Neural cell (in vitro differentiated cells): Measurements from ENCODE around the gene MYO10. TPM values are rescaled to one million over a fixed set of nuclear protein-coding genes. Genes with fewer than 3 reads are reported as not detected.
A peak's percentile ranks its signal among the peaks of the same experiment; 100 is the strongest.

ENCODE experiments used
- H2AFZ ChIP-seq: fragments of 200-600, 300-800 bp; sonication (generic), shearing (Covaris generic); 2 replicates; pipeline ENCODE4 v1.6.0; 2014; ENCODE audit warnings: low read depth, mild to moderate bottlenecking, antibody characterized with exemption, low read length, moderate library complexity
- H3F3A ChIP-seq: fragments of 200-600 bp; shearing (Covaris generic); 2 replicates; pipeline ENCODE4 v1.6.1; 2016; ENCODE audit warnings: mild to moderate bottlenecking, moderate library complexity, mixed read lengths, antibody characterized with exemption, low read length; ENCODE audit not compliant: insufficient read depth, poor library complexity, severe bottlenecking
- H3K27ac ChIP-seq: fragments of 200-600, 300-800 bp; sonication (generic), shearing (Covaris generic); 2 replicates; pipeline ENCODE4 v1.5.1; 2014; ENCODE audit warnings: mild to moderate bottlenecking, low read length, moderate library complexity
- H3K27me3 ChIP-seq: fragments of 300-800, 200-600 bp; sonication (generic), shearing (Covaris generic); 2 replicates; pipeline ENCODE4 v1.6.0; 2014; ENCODE audit warnings: mild to moderate bottlenecking, low read depth, low read length, moderate library complexity; ENCODE audit not compliant: insufficient read depth
- H3K36me3 ChIP-seq: fragments of 300-800, 200-600 bp; sonication (generic), shearing (Covaris generic); 2 replicates; pipeline ENCODE4 v1.5.1; 2014; ENCODE audit warnings: mild to moderate bottlenecking, antibody characterized with exemption, low read length, moderate library complexity; ENCODE audit not compliant: insufficient read depth
- H3K4me2 ChIP-seq: fragments of 300-800, 200-600 bp; sonication (generic), shearing (Covaris generic); 2 replicates; pipeline ENCODE4 v1.6.0; 2014; ENCODE audit warnings: mild to moderate bottlenecking, low read length
- H3K4me3 ChIP-seq: fragments of 300-800, 200-600 bp; sonication (generic), shearing (Covaris generic); 2 replicates; pipeline ENCODE4 v1.5.1; 2014; ENCODE audit warnings: mild to moderate bottlenecking, low read length, moderate library complexity
- H3K79me2 ChIP-seq: fragments of 200-600 bp; shearing (Covaris generic); replicated peaks from 2 replicates; pipeline ENCODE4 v1.6.0; 2014; ENCODE audit warnings: mild to moderate bottlenecking, low read length, moderate library complexity; ENCODE audit not compliant: insufficient read depth
- H3K9ac ChIP-seq: fragments of 300-800, 200-600 bp; sonication (generic), shearing (Covaris generic); 2 replicates; pipeline ENCODE4 v1.6.1; 2016; ENCODE audit warnings: mild to moderate bottlenecking, low read length, mixed read lengths
- H3K9me2 ChIP-seq: fragments of 200-600 bp; shearing (Covaris generic); 2 replicates; pipeline ENCODE4 v1.6.1; 2016; ENCODE audit warnings: mild to moderate bottlenecking, low read length, mixed read lengths; ENCODE audit not compliant: insufficient read depth
- H3K9me3 ChIP-seq: fragments of 200-600, 300-800 bp; sonication (generic), shearing (Covaris generic); 2 replicates; pipeline ENCODE4 v1.6.1; 2016; ENCODE audit warnings: mild to moderate bottlenecking, mixed run types, low read length, moderate library complexity, mixed read lengths
- H4K20me1 ChIP-seq: fragments of 200-600 bp; shearing (Covaris generic); 2 replicates; pipeline ENCODE4 v1.6.1; 2016; ENCODE audit warnings: mild to moderate bottlenecking, mixed run types; ENCODE audit not compliant: insufficient read depth
- EP300 ChIP-seq: fragments of 450-650 bp; conservative IDR thresholded peaks from 2 replicates; pipeline ENCODE4 v1.6.1; 2014; ENCODE audit warnings: antibody characterized with exemption, mild to moderate bottlenecking, moderate library complexity; ENCODE audit not compliant: poor library complexity, severe bottlenecking
- EZH2 ChIP-seq: fragments of 200-600, 300-800 bp; shearing (Covaris generic), sonication (generic); IDR thresholded peaks from 2 replicates; pipeline ENCODE4 v1.6.1; 2014; ENCODE audit warnings: antibody characterized with exemption, low read length, borderline replicate concordance, mild to moderate bottlenecking; ENCODE audit not compliant: insufficient read depth, poor library complexity, severe bottlenecking
- MXI1 ChIP-seq: fragments of 450-650 bp; conservative IDR thresholded peaks from 2 replicates; pipeline ENCODE4 v1.6.1; 2014; ENCODE audit warnings: antibody characterized with exemption, mild to moderate bottlenecking; ENCODE audit not compliant: poor library complexity, severe bottlenecking
- POLR2AphosphoS5 ChIP-seq: IDR thresholded peaks from 2 replicates; pipeline ENCODE4 v1.6.1; 2012
- RAD21 ChIP-seq: fragments of 450-650 bp; conservative IDR thresholded peaks from 2 replicates; pipeline ENCODE4 v1.6.1; 2014; ENCODE audit warnings: antibody characterized with exemption, mild to moderate bottlenecking, moderate library complexity
- SMC3 ChIP-seq: fragments of 450-650 bp; conservative IDR thresholded peaks from 2 replicates; pipeline ENCODE4 v1.6.1; 2014; ENCODE audit warnings: antibody characterized with exemption, mild to moderate bottlenecking, moderate library complexity; ENCODE audit not compliant: poor library complexity
- TAF1 ChIP-seq: IDR thresholded peaks from 2 replicates; pipeline ENCODE4 v1.6.1; 2012; ENCODE audit warnings: low read depth
- polyA plus RNA-seq: library from polyadenylated mRNA; depleted of rRNA; stranded (reverse); fragments of >200 nt; gene quantifications from 2 replicates; pipeline ENCODE4 v1.2.3, GENCODE V29; 2014
- TF ChIP-seq, protein P1 (sequence below): fragments of 450-650 bp; IDR thresholded peaks from 2 replicates; pipeline ENCODE4 v1.5.1; 2014; ENCODE audit warnings: antibody characterized with exemption, mild to moderate bottlenecking, moderate library complexity; ENCODE audit not compliant: poor library complexity, severe bottlenecking
- TF ChIP-seq, protein P2 (sequence below): IDR thresholded peaks from 2 replicates; pipeline ENCODE4 v1.6.1; 2012; ENCODE audit warnings: borderline replicate concordance

The MYO10 gene
- polyA plus RNA-seq, 1 donor from 2014 or later: 3.2 TPM

- no peaks in the 10 kb centered on the region for H3K9me2 ChIP-seq
- no peak overlapping the region for H3K27ac ChIP-seq
- H3F3A ChIP-seq: peaks cover 3% of the 10 kb centered on the region
- no peaks in the 10 kb centered on the region for H3K79me2 ChIP-seq
- no peak overlapping the region for H3K4me3 ChIP-seq
- no peak overlapping the region for H3K4me2 ChIP-seq
- H3K9me3 ChIP-seq: no peaks in the 10 kb centered on the region
- no peaks in the 10 kb centered on the region for H4K20me1 ChIP-seq
- no peak overlapping the region for H2AFZ ChIP-seq
- H3K27me3 ChIP-seq: no peaks in the 10 kb centered on the region
- H3K9ac ChIP-seq: no peak overlapping the region
- TF ChIP-seq, protein P1, sequence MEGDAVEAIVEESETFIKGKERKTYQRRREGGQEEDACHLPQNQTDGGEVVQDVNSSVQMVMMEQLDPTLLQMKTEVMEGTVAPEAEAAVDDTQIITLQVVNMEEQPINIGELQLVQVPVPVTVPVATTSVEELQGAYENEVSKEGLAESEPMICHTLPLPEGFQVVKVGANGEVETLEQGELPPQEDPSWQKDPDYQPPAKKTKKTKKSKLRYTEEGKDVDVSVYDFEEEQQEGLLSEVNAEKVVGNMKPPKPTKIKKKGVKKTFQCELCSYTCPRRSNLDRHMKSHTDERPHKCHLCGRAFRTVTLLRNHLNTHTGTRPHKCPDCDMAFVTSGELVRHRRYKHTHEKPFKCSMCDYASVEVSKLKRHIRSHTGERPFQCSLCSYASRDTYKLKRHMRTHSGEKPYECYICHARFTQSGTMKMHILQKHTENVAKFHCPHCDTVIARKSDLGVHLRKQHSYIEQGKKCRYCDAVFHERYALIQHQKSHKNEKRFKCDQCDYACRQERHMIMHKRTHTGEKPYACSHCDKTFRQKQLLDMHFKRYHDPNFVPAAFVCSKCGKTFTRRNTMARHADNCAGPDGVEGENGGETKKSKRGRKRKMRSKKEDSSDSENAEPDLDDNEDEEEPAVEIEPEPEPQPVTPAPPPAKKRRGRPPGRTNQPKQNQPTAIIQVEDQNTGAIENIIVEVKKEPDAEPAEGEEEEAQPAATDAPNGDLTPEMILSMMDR: no peak
- TF ChIP-seq EP300 (no peak), SMC3 (no peak), POLR2AphosphoS5 (no peak)
- H3K36me3 ChIP-seq: no peaks in the 10 kb centered on the region
These were observed 161.3 kb downstream of the MYO10 start for GRCh38 chr5:16774806-16775205.

GRCh38 chr5:16773991-16774390 is 162.1 kb downstream of the MYO10 start:
- Histone ChIP-seq H3K9me2 (no peaks in the 10 kb centered on the region), H3K27ac (no peak overlapping the region), H3K79me2 (no peaks in the 10 kb centered on the region), H2AFZ (no peak overlapping the region), H3K36me3 (no peaks in the 10 kb centered on the region), H3K9ac (no peak overlapping the region), H3K4me3 (peak overlapping the region; percentile 4), H3K27me3 (no peaks in the 10 kb centered on the region), H3K4me2 (no peak overlapping the region), H3F3A (peaks cover 3% of the 10 kb centered on the region), H3K9me3 (no peaks in the 10 kb centered on the region), H4K20me1 (no peaks in the 10 kb centered on the region)
- TF ChIP-seq RAD21: no peak

DNA sequence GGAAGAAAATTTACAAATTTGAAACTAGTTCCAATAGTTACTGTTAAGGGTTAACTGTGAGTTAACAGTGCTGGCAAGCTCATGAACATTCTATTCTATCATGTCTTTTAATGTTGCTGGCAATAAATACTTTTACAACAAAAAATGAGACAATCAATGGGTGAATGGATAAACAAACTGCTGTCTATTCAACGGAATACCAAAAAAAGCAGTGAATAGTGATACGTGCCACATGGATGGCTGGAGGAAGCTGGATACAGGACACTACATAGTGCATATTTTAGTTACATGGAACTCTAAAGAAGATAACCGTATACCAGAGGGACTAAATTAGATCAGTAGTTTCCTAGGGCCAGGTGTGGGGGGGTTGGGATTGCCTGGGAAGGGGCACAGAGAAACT is 163.5 kb downstream of the MYO10 start:
- Histone ChIP-seq H4K20me1 (no peaks in the 10 kb centered on the region), H3K9me3 (no peaks in the 10 kb centered on the region), H3K9me2 (no peaks in the 10 kb centered on the region), H3K4me3 (no peak overlapping the region), H3K27ac (no peak overlapping the region), H3K4me2 (no peak overlapping the region), H3K79me2 (no peaks in the 10 kb centered on the region), H3K9ac (no peak overlapping the region), H3F3A (peaks cover 3% of the 10 kb centered on the region), H3K27me3 (no peaks in the 10 kb centered on the region), H3K36me3 (no peaks in the 10 kb centered on the region), H2AFZ (no peak overlapping the region)
- TF ChIP-seq EZH2 (no peak), TAF1 (no peak), POLR2AphosphoS5 (no peak), MXI1 (no peak), SMC3 (no peak), EP300 (no peak)
- TF ChIP-seq, protein P2, sequence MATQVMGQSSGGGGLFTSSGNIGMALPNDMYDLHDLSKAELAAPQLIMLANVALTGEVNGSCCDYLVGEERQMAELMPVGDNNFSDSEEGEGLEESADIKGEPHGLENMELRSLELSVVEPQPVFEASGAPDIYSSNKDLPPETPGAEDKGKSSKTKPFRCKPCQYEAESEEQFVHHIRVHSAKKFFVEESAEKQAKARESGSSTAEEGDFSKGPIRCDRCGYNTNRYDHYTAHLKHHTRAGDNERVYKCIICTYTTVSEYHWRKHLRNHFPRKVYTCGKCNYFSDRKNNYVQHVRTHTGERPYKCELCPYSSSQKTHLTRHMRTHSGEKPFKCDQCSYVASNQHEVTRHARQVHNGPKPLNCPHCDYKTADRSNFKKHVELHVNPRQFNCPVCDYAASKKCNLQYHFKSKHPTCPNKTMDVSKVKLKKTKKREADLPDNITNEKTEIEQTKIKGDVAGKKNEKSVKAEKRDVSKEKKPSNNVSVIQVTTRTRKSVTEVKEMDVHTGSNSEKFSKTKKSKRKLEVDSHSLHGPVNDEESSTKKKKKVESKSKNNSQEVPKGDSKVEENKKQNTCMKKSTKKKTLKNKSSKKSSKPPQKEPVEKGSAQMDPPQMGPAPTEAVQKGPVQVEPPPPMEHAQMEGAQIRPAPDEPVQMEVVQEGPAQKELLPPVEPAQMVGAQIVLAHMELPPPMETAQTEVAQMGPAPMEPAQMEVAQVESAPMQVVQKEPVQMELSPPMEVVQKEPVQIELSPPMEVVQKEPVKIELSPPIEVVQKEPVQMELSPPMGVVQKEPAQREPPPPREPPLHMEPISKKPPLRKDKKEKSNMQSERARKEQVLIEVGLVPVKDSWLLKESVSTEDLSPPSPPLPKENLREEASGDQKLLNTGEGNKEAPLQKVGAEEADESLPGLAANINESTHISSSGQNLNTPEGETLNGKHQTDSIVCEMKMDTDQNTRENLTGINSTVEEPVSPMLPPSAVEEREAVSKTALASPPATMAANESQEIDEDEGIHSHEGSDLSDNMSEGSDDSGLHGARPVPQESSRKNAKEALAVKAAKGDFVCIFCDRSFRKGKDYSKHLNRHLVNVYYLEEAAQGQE: no peak
- TF ChIP-seq, protein P1: no peak
